Measurements from ENCODE around the gene PLGRKT.

GRCh38 chr9:5384436-5384835 is 53.3 kb downstream of the PLGRKT start:
- TF ChIP-seq ZNF274 (IDR thresholded peaks at IDR 0.05; ENCODE audit: low read depth, low read length), result no peak
- TF ChIP-seq YY1 (IDR thresholded peaks at IDR 0.05; ENCODE audit: insufficient read depth, insufficient read length), result no peak

Data from NT2/D1 (cell line).